ENCODE measurements around the gene DLG2. TPM values are rescaled to one million over a fixed set of nuclear protein-coding genes. Genes with fewer than 3 reads are reported as not detected.
A peak's percentile ranks its signal among the peaks of the same experiment; 100 is the strongest.

The DLG2 gene
- total RNA-seq, 1 experiment from 2014 or later = 17.5 TPM

DNA sequence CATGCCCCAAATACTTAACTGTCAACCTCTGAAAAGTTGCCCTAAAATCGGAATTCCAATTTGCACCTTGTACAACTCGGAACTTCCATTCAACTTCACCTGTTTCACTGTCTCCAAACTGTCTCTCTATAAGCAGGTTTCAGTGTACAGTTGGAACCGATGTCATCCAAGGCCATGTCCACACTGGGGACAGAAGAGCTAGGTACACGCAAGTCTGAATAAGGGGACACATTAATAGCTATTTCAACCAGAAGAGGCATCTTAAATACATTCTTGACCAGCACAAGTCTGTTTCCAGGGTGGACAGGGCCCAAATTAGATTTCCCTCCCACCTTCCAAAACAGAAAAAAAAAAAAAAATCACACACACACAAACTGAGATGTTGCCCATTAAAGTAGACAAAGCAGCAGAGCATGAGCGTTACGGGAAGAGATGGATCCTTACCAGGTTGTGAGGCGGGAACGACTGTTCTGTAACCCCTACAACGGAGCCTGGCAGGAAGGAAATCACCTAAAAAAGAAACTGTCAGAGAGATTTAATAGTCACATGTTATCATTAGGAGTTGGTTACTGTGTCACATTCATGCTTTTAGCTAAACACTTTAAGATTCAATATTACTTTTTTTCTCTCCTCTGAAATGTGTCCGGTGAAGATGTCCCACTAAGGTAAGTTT is 36.1 kb upstream of the DLG2 start:
- POLR2A ChIA-PET = interaction anchor here (2.6 to 2.9 kb wide), 2 partner anchors 15 to 35 kb away, joined by 13 to 24 read pairs; partner anchors contain the start of genes DLG2, TMEM126A and TMEM126B
- H3K27ac Mint-ChIP-seq = peak overlapping the region; percentile 80
- CTCF ChIA-PET = interaction anchor here (1.0 to 1.4 kb wide), 2 partner anchors 15 to 26 kb away, joined by 3 to 4 read pairs; partner anchors contain the start of gene TMEM126A
- TF ChIP-seq, protein P1, sequence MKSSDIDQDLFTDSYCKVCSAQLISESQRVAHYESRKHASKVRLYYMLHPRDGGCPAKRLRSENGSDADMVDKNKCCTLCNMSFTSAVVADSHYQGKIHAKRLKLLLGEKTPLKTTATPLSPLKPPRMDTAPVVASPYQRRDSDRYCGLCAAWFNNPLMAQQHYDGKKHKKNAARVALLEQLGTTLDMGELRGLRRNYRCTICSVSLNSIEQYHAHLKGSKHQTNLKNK (CRISPR knock-in tag; IDR thresholded peaks at IDR 0.05) = no peak
- TF ChIP-seq, protein P2, sequence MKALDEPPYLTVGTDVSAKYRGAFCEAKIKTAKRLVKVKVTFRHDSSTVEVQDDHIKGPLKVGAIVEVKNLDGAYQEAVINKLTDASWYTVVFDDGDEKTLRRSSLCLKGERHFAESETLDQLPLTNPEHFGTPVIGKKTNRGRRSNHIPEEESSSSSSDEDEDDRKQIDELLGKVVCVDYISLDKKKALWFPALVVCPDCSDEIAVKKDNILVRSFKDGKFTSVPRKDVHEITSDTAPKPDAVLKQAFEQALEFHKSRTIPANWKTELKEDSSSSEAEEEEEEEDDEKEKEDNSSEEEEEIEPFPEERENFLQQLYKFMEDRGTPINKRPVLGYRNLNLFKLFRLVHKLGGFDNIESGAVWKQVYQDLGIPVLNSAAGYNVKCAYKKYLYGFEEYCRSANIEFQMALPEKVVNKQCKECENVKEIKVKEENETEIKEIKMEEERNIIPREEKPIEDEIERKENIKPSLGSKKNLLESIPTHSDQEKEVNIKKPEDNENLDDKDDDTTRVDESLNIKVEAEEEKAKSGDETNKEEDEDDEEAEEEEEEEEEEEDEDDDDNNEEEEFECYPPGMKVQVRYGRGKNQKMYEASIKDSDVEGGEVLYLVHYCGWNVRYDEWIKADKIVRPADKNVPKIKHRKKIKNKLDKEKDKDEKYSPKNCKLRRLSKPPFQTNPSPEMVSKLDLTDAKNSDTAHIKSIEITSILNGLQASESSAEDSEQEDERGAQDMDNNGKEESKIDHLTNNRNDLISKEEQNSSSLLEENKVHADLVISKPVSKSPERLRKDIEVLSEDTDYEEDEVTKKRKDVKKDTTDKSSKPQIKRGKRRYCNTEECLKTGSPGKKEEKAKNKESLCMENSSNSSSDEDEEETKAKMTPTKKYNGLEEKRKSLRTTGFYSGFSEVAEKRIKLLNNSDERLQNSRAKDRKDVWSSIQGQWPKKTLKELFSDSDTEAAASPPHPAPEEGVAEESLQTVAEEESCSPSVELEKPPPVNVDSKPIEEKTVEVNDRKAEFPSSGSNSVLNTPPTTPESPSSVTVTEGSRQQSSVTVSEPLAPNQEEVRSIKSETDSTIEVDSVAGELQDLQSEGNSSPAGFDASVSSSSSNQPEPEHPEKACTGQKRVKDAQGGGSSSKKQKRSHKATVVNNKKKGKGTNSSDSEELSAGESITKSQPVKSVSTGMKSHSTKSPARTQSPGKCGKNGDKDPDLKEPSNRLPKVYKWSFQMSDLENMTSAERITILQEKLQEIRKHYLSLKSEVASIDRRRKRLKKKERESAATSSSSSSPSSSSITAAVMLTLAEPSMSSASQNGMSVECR (CRISPR knock-in tag; IDR thresholded peaks at IDR 0.05; ENCODE audit: borderline replicate concordance) = 0 out of 2 replicates have a peak, but pooled peaks have one; percentile 6
- no peak for ATAC-seq
- H3K27me3 Mint-ChIP-seq (ENCODE audit: low read depth) = no peaks in the 10 kb centered on the region
- peaks cover 48% of the 10 kb centered on the region for H3K36me3 Mint-ChIP-seq
- DNase-seq (ENCODE audit: low spot score) = no peak
- peaks cover 38% of the 10 kb centered on the region for H3K4me1 Mint-ChIP-seq
- no peaks in the 10 kb centered on the region for H3K9me3 Mint-ChIP-seq
- H3K4me3 Mint-ChIP-seq = peak overlapping the region; percentile 96

DNA sequence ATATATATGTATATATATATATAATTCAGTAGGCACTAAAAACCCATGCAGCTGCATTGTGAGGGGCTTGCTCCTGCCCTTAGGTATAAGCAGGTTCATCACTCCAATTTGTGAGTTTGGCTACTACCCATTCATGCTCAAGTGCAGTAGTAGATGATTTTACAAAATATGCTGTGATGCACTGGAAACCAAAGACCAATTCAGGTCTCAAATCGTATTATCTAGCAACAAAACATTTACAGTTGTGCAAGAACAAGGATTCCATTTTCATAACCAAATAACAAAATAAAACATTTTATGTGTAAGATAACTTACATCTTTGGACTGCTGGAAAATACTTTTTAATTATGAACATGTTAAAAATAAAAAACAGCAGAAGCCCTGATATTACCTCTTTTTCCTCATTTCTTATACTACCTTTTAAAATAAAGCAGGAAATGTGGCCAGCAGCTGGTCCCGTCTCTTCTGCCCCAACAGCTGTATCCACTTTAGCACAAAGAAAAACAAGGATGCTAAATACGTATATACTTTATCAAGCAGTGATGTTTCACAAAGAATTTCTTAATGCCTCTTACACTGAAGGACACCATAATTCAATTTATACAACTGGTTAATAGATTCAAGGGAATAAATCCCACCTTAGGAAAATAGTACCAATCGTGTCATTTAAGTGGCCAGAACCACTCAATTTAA is 35.0 kb upstream of the DLG2 start:
- POLR2A ChIA-PET = interaction anchor here (1.5 kb wide), 1 partner anchor 14 kb away, joined by 3 read pairs; the partner anchor contains the start of gene TMEM126A
- CTCF ChIA-PET = no interaction called here
- H3K4me1 Mint-ChIP-seq = peaks cover 38% of the 10 kb centered on the region

More for the DNA sequence above, 35.0 kb upstream of the DLG2 start:
- TF ChIP-seq ESRRA (CRISPR knock-in tag; IDR thresholded peaks at IDR 0.05; ENCODE audit: borderline replicate concordance) (no peak), ZNF121 (CRISPR knock-in tag; IDR thresholded peaks at IDR 0.05) (no peak), GABPB1 (CRISPR knock-in tag; IDR thresholded peaks at IDR 0.05) (no peak), ZNF232 (CRISPR knock-in tag; IDR thresholded peaks at IDR 0.05) (no peak), FOXK1 (CRISPR knock-in tag; IDR thresholded peaks at IDR 0.05) (no peak), NFE2L1 (CRISPR knock-in tag; IDR thresholded peaks at IDR 0.05) (no peak), SOX15 (CRISPR knock-in tag; IDR thresholded peaks at IDR 0.05) (no peak)
- TF ChIP-seq, protein P3, sequence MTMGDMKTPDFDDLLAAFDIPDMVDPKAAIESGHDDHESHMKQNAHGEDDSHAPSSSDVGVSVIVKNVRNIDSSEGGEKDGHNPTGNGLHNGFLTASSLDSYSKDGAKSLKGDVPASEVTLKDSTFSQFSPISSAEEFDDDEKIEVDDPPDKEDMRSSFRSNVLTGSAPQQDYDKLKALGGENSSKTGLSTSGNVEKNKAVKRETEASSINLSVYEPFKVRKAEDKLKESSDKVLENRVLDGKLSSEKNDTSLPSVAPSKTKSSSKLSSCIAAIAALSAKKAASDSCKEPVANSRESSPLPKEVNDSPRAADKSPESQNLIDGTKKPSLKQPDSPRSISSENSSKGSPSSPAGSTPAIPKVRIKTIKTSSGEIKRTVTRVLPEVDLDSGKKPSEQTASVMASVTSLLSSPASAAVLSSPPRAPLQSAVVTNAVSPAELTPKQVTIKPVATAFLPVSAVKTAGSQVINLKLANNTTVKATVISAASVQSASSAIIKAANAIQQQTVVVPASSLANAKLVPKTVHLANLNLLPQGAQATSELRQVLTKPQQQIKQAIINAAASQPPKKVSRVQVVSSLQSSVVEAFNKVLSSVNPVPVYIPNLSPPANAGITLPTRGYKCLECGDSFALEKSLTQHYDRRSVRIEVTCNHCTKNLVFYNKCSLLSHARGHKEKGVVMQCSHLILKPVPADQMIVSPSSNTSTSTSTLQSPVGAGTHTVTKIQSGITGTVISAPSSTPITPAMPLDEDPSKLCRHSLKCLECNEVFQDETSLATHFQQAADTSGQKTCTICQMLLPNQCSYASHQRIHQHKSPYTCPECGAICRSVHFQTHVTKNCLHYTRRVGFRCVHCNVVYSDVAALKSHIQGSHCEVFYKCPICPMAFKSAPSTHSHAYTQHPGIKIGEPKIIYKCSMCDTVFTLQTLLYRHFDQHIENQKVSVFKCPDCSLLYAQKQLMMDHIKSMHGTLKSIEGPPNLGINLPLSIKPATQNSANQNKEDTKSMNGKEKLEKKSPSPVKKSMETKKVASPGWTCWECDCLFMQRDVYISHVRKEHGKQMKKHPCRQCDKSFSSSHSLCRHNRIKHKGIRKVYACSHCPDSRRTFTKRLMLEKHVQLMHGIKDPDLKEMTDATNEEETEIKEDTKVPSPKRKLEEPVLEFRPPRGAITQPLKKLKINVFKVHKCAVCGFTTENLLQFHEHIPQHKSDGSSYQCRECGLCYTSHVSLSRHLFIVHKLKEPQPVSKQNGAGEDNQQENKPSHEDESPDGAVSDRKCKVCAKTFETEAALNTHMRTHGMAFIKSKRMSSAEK (CRISPR knock-in tag; IDR thresholded peaks at IDR 0.05; ENCODE audit: borderline replicate concordance) = no peak
- TF ChIP-seq, protein P4, sequence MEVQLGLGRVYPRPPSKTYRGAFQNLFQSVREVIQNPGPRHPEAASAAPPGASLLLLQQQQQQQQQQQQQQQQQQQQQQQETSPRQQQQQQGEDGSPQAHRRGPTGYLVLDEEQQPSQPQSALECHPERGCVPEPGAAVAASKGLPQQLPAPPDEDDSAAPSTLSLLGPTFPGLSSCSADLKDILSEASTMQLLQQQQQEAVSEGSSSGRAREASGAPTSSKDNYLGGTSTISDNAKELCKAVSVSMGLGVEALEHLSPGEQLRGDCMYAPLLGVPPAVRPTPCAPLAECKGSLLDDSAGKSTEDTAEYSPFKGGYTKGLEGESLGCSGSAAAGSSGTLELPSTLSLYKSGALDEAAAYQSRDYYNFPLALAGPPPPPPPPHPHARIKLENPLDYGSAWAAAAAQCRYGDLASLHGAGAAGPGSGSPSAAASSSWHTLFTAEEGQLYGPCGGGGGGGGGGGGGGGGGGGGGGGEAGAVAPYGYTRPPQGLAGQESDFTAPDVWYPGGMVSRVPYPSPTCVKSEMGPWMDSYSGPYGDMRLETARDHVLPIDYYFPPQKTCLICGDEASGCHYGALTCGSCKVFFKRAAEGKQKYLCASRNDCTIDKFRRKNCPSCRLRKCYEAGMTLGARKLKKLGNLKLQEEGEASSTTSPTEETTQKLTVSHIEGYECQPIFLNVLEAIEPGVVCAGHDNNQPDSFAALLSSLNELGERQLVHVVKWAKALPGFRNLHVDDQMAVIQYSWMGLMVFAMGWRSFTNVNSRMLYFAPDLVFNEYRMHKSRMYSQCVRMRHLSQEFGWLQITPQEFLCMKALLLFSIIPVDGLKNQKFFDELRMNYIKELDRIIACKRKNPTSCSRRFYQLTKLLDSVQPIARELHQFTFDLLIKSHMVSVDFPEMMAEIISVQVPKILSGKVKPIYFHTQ (CRISPR knock-in tag; IDR thresholded peaks at IDR 0.05) = no peak
- TF ChIP-seq, protein P5, sequence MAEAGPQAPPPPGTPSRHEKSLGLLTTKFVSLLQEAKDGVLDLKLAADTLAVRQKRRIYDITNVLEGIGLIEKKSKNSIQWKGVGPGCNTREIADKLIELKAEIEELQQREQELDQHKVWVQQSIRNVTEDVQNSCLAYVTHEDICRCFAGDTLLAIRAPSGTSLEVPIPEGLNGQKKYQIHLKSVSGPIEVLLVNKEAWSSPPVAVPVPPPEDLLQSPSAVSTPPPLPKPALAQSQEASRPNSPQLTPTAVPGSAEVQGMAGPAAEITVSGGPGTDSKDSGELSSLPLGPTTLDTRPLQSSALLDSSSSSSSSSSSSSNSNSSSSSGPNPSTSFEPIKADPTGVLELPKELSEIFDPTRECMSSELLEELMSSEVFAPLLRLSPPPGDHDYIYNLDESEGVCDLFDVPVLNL (CRISPR knock-in tag; IDR thresholded peaks at IDR 0.05; ENCODE audit: borderline replicate concordance, low read depth) = no peak
- Mint-ChIP-seq H3K9me3 (no peaks in the 10 kb centered on the region), H3K36me3 (peaks cover 51% of the 10 kb centered on the region), H3K4me3 (peak overlapping the region; percentile 96), H3K27me3 (ENCODE audit: low read depth) (no peaks in the 10 kb centered on the region), H3K27ac (no peak overlapping the region)
- ATAC-seq (no peak), DNase-seq (ENCODE audit: low spot score) (no peak)

Measured in WTC11 (cell line).